HG03103 (cell line): ENCODE data around the gene DFFB.
"Not testable (repeated sequence)": the region's sequence is repeated elsewhere in the genome, so short reads cannot be mapped to it uniquely, and the experiment has no call there.

ENCODE experiments used
- ATAC-seq: cut with Tn5 transposase; IDR thresholded peaks from one replicate; pipeline ENCODE4 v1.9.1; 2021; ENCODE audit warnings: low read depth; ENCODE audit not compliant: unreplicated experiment

DFFB gene

DNA sequence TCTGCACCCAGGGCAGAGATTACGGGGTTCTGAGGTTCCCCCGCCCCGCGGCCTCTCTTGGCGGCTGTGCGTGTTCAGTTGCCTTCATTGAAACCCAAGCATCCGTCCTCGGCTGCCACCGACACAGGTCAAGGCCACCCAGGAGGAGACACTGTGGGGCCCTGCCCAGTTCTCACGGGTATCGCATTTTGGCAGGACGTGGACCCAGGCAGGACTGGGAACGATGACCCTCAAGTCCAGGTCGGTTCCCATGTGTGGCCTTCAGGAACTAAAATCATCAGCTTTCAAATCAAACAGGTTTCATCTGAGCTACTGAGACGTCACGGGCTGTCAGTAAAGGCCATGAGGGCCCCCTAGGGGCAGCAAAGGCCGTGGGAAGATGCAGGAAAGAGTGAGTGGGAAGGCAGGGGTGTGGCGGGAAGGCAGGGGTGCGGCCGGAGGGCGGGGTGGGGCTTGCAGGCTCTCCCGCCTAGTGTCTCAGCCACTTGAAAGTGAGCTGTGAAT lies 49.8 kb downstream of the DFFB start:
- no peak for ATAC-seq

GRCh38 chr1:3907621-3908165 lies 50.4 kb downstream of the DFFB start:
- no peak for ATAC-seq

DNA sequence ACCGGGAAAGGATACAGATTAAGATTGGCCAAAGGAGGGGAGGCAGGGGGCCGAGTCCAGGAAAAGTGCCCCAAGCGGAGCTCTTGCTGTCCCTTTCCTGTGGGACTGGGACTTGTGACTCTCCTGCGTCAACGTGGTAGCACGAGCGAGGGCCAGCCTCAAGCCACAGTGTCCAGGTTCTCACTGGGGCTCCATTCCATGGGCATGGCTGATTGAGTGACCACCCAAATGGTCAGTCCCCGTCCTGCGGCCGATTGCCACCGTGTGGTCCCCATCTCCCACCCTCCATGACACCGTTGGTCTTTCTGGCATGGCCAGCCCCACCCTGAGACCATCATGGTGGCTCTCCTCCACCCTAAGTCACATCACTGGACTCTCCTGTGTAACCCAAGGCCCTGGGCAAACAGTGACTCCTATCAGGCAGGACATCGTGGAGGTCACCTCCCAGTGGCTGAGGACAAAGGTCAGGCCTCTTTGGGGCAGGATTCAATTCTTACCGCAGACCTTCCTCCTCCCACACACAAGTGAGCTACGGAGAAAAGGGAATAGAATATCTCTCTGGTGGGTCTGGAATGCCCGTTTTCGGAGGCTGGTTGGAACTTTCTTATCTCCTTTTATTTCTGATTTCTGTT lies 51.7 kb downstream of the DFFB start:
- ATAC-seq: no peak

GRCh38 chr1:3909615-3910014 lies 52.3 kb downstream of the DFFB start:
- ATAC-seq: no peak

DNA sequence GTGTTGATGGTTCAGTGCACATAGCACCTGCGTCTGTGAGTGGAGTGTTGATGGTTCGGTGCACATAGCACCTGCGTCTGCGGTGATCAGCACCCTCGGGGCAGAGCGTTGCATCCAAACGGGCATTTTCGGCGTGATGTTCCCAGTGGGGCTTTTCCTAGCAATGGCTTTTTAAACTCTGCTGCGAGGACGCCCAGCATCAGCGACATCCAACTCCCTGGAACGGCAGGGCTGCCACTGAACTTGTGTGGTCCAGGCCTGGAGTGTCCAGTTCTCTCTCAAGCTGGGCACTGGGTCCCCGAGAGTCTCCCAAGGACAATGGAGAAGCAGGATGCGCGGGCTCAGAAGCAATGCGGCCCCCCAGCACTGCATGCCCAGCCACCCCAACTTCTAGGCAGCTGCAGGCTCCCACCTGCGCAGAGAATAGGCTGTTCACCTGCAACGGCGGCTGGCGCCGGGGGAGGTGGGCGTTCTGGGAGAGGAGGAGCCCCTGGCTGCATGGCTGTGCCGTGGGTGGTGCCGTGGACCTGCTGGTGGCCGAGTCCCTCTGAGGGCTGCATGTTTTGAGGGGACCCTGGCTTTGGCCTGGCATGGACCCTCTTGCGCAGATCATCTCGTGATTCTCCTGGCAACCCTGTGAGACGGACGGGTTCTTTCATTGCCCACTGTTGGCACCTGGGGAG lies 52.9 kb downstream of the DFFB start:
- no peak for ATAC-seq

GRCh38 chr1:3910857-3911845 lies 53.9 kb downstream of the DFFB start:
- peak; percentile 55 for ATAC-seq

GRCh38 chr1:3911981-3912808 lies 54.9 kb downstream of the DFFB start:
- no peak for ATAC-seq

DNA sequence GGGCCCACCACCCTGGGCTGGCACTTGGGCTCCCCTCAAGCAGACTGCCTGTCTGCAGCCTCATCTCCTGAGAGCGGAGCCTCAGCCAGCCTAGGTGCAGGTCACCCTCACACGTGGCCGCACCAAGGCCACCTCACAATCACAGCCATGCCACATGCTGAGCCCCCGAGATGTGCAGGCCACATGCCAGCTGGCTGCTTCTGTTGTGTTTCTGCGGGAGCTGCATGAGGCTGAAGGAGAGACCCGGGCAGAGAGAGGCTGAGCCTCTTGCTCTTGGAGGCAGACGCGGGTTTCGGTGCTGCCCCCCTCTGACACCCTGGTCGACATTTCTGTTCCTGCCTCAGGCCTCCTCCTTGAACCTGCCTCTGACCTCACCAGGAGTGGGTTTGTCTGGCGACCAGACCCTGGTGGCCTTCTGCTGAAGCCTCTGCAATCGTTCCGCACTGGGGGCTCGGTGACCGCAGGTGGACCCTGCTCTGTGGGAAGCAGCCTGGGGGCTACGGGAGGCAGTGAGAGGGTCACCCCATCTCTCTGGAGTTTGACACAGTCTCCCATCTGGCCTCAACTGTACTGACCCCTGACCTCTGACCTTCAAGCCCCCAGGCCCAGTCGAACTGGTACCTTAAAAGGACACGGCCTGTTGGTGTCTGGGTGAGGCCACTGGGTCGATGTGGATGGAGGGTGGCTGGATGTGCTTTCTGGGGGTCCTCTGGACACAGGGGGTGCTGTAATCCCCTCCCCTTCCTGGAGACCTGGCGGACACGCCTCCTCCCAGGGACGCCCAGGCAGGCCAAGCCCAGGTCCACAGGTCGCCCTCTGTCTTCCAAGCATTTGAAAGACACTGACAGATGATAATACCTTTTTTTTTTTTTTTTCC lies 55.8 kb downstream of the DFFB start:
- ATAC-seq: no peak

DNA sequence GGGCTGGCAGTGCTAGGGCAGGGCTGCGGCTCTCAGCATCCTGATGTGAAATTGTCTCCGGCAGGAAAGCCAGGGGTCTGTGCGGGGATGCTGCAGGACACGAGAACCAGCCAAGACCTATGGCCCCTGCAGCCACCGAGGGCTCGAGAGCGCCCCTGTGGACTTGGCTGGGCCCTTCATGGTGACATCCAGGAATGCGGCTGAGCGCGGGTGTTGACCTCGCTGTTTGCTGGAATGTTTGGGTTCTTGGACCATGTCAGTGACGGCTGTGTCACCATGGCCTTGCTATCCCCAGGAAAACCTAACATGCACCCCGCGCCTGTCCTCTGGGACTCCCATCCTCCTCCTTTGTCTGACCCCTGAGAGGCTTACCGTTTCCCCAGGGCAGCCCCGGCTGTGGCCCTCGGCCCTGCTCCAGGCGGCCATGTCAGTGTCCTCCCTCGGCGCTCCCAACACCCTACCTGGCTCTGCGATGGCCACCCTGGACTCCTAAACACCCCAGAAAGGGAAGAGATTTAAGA lies 57.1 kb downstream of the DFFB start:
- ATAC-seq: no peak

DNA sequence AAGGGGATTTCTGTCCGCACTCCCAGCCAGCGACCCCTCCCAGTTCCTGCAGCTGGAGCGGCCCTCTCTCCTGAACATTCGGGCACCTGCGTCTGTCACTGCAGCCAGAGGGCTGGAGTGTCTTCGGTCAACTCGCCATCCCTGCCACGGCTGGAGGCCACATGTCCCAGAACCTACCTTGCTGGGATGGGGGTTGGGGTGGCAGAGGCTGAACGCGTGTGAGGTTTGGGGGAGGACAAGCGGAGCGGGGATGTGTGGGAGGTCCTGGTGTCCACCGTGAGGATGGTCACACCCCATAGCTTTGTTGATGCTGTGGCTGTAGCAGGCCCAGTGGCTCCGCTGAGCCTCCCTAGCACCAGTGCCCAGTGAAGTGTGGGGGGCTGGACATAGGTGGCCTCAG lies 57.6 kb downstream of the DFFB start:
- ATAC-seq: no peak

- no peak for ATAC-seq
These were observed 58.4 kb downstream of the DFFB start for GRCh38 chr1:3915551-3916121.

DNA sequence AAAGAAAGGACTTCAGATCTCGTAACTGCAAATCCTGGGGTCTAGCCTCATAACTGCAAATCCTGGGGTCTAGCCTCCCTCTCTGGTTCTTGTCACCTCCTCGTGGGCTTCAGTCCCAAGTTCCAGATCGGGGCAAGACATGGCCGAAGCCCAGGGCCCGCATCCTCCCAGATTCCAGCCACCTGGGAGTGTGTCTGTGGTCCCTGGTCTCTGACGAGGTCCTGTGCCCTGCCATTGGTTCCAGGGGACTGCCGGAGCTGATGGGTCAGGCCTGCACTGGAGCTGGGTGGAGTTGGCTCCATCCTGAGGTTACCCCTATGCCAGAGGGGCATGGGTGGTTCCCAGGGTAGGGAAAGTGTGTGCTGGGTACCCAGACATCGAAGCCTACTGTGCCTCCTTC lies 60.5 kb downstream of the DFFB start:
- ATAC-seq: no peak

DNA sequence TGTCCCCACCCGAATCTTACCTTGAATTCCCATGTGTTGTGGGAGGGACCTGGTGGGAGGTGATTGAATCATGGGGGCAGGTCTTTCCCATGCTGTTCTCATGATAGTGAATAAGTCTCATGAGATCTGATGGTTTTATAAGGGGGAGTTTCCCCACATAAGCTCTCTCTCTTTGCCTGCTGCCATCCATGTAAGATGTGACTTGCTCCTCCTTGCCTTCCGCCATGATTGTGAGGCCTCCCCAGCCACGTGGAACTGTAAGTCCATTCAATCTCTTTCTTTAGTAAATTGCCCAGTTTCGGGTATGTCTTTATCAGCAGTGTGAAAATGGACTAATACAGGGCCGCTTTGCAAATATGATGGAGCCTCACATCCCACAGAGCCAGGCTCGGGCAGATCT lies 61.1 kb downstream of the DFFB start:
- not testable (repeated sequence) for ATAC-seq

- ATAC-seq: no peak
These were observed 61.8 kb downstream of the DFFB start for GRCh38 chr1:3918966-3919611.

GRCh38 chr1:3919706-3920105 lies 62.4 kb downstream of the DFFB start:
- ATAC-seq: no peak

- ATAC-seq: no peak
These were observed 64.5 kb downstream of the DFFB start for GRCh38 chr1:3921765-3922164.

DNA sequence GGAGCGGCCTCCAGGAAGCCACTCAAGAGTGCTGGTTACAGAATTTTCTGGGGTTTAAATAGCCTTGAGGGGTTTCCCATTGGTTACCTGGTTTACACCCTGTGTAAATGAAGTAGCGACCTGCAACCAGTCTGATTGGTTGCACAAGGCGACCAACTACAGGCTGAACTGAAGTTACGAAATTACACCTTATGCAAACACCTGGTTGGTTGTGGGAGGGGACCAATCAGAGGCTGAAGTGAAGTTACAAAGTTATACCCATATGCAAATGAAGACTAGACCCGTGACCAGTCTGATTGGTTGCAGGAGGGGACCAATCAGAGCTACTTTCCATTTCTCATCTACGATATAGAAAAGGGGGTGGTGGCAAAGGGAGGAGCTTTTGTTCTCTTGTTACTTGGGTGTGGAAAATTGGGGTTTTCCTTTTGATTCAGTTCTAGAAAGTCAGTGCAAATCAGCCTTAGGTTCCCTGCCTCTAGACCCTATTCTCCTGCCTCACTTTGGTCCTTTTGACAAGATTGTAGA lies 65.0 kb downstream of the DFFB start:
- no peak for ATAC-seq

DNA sequence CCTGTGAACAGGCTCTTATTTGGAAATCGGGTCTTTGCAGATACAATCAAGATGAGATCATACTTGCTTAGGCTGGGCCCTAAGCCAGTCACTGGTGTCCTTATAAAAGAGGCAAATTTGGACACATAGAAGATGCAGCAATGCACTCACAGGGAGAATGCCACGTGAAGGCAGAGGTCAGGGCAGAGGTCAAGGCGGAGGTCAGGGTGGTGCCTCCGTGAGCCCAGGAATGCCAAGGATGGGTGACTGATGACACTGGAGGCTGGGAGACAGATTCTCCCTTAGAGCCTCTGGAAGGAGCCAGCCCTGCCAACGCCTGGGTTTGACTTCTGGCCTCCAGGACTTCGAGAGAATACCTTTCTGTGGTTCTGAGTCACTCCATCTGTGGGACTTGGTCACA lies 65.6 kb downstream of the DFFB start:
- ATAC-seq: no peak
